Raji (cell line): ENCODE measurements around the gene UBA7.
A peak's percentile ranks its signal among the peaks of the same experiment; 100 is the strongest.

Source experiments
- POLR2A ChIP-seq: IDR thresholded peaks from 2 replicates; pipeline ENCODE4 v1.6.1; 2011; ENCODE audit warnings: low read depth, low read length, control low read depth; ENCODE audit not compliant: insufficient read depth

Gene UBA7

DNA sequence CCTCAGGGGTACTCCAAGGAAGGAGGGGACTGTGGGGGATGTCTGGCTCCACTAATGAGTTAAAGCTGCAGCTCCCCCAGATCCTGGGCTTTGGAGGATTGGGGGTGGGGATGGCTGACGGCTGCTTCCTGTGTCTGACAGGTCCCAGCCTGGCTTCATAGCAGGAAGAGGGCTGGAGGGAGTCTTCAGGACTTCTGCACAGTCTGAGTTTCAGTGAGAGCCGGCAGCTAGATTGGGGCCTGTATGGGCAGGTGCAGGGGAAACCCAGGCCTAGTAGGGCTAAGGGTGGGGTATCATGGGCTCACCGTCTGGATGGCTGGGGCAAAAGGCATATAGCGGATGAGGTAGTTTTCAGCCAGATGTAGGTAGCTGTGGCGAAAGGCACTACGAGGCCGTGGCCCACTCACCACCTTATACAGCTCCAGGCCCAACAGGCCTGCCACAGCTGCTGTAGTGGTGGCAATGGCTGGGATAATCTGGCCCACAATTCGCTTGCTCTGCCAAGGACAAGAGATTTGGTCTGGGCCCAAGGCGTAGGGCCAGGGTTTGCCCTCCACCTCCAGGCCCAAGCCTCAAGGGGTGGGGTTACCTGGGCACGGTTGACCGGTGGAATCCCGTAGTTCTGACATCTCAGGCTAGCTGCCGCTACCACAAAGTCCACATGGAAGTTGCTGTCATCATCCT is 6.2 kb downstream of the UBA7 start:
- TF ChIP-seq POLR2A = no peak

DNA sequence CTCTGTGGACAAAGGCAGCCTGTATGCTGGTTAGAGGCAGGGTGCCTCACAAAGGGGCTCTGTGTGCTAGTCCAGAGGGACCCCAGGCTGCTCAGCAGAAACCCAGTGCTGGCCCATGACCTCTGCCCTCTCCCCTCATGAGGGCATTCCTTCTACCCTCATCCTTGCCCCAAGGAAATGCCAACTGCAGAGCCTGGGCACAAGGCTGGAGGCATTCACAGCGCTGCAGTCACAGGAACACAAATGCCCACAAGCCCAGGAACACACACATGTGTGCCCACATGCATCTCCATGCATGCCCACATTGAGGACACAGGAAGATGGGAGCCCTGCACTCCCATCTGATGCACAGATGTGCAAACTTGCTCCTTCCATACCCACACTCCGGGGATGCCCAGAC is 6.9 kb downstream of the UBA7 start:
- TF ChIP-seq POLR2A = no peak

DNA sequence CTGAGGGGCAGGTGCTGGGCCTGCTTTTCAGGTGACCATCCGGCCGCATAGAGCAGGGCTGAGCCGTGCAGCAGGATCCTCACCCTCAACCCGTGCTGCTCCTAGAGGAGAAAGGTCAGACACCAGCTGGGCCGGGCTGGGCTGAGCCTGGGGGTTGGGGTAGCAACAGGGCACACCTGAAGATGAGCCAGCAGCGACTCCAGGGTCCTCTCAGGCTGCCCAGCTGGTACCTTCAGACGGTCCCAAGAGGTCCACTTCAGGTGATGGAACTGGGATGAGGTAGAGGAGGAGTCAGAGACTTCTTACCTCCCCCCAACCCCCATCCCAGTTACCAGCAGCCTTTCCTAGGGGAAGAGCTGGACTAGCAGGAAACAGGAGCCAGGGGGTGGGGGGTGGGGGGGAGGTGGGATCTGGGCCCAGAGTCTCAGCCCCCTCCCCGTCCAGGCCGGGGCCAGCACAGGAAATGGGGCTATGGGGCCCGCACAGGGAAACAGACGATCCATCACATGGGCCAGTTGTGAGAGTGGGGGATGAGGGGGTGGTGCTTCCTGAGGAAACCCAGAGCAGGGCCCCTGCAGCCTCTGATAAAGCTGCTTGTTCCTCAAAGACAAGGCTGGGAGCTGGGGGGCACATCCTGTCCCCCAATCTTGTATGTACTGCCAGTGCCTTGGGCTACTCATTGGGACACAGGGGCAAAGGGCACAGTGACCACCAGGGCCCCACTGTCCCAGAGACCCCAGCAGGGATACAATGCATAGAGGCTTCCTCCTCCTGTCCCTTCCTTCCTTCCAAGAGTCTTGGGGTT is 7.7 kb downstream of the UBA7 start:
- TF ChIP-seq POLR2A = no peak

DNA sequence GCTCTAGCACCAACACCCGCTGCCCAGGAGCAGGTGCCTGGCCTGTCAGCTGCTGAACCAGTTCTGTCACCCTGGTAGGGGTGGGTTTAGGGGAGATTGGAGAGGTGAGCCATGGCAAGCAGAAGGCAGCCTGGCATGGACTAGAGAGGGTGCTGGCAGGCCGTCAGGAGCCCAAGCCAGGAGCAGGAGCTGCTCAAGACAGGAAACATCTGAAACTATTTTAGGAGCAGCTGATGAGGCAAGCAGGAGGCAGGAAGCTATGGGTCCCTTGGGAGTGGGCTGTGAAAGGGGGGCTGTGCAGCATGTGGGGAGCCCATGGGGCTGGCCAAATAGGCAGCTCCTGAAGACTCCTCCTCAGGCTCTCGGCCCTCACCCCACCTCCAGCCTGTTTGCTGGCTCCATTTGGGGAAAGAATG is 8.4 kb downstream of the UBA7 start:
- TF ChIP-seq POLR2A = 0 out of 2 replicates have a peak, but pooled peaks have one; percentile 17

DNA sequence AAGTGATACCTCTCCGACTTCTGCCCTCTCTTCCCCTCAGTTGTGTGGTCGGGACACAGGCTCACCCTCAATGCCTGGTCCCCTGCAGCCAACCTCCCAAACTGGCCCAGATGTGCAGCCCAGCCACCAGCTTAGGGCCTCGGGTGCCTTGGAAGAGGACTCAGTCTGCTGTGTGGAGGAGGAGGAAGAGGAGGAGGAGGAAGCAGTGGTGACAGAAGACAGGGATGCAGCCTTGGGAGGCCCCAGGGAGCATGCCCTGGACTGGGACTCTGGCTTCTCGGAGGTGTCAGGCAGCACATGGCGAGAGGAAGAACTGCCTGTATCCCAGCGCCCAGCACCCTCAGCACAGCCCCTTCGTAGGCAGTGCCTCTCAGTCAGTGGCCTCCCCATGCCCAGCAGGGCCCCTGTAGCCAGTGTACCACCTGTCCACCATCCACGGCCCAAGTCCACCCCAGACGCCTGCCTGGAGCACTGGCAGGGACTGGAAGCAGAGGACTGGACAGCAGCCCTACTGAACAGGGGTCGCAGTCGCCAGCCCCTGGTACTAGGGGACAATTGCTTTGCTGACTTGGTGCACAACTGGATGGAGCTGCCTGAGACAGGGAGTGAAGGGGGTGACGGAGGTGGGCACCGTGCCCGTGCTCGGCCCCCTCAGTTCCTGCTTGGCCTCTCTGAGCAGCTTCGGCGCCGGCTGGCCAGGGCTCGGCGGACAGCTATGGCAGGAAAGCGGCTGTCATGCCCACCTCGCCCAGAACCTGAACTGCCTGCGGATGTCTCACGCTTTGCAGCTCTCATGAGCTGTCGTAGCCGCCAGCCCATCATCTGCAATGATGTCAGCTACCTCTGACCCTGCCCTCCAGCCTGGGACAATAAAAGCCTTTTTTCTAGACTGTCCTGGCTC is 9.4 kb downstream of the UBA7 start:
- TF ChIP-seq POLR2A = no peak

DNA sequence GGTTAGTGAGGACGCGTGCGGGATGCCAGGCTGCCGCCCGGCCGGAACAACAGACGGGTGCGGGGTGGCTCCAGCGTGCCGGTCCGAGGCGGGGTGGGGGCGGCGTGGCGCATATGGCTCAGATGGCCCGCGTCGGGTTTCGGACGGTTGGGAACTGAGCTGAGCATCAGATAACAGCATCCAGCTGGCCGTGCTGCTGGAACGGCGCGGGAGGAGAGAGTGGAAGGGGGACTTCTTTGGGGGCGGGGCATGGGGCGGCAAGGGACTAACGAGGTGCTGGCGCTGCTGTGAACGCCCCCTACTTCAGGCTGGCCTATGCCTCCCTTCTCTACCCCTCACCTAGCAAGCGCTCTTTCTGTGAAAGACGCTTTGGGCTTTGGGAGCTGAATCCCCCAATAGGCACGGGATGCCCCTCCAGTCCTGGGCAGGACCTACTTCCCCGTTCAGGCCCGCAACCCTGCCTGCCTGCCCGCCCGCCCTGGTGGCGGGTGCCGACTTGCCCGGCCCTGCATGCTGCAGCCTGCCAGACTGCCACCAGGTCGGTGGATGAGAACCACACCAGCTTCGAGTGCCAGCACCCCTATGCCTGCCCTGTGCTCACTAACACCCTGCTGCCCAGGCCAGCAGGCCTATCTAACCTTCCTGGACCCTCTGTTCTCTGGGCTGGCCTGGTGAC is 10.2 kb downstream of the UBA7 start:
- no peak for TF ChIP-seq POLR2A

DNA sequence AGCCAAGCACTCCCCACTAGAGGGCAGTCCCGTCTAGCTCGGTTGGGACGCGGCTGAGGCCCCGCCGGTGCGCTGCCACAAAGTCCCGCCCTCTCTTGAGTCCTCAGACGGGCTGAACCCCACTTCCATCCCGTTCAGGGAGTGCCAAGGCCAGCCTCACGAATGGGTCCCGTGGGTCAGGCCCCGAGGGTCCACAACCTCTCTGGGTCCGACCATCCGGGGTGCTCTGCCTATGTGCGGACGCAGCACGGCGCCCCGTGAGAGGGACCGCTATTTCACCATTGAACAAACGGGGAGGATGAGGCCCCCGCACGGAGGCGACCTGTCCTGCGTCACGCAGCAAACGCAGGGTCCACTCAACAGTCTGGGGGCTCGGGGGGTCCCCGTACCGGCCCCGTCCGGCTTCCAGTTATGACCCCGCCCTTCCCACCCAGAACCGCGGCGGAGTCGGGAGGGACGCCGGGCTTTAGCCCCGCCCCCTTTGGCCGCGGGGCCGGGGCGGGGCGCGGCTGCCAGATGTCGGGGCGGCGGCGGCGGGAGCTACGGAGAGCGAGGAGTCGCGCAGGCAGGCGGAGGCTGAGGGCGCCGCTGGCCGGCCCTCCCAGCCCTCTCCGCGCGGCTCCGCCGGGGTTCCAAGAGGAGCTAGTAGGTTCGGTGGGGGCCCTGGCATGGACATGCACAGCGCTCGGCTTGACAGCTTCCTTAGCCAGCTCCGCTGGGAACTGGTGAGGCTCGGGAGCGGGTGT is 10.9 kb downstream of the UBA7 start, which contains the start of gene INKA1:
Gene INKA1 (plus strand): TSS at position 543 of the 746 bp plus-strand sequence. CDS start 132 bp downstream, at position 675.
- TF ChIP-seq POLR2A = peak; percentile 52

DNA sequence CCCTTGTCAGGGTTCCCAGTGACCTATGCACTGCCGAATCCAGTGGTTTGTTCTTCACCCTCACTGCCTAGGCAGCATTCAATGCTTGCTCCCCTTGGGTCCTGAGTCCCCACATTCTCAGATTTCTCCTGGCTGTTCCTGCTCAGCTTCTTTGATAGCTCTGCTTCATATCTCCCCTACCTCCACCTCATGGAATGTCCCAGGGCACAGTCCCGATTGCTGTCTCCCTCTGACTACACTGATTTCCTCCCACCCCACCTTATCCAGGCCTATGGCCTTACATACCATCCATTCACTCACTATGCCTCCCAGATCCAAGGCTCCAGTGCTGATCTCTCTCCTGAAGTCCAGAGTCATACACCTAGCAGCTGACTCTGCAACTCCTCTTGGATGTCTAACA is 12.6 kb downstream of the UBA7 start:
- TF ChIP-seq POLR2A = no peak

DNA sequence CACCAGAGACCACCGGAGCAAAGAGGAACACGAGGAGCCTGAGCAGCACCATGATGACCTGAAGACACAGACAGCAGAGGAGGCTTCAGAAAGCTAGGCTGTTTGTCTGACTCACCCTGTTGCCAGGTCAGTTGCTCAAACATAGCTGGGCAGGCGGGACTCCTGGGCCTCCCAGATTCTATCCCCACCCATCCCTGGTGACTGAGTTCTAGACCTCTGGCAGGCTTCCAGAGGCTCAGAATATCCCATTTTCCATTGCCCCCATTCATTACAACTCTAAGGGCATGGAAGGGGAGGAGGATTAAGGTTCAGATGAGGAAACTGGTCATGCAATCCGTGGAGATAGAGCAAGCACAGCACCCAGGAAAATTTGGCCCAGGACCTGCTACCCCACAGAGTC is 14.0 kb downstream of the UBA7 start, which contains the start of gene CDHR4:
Gene CDHR4 (minus strand): TSS at position 113 of the 400 bp plus-strand sequence. CDS start 61 bp downstream, at position 52.
- TF ChIP-seq POLR2A = no peak

DNA sequence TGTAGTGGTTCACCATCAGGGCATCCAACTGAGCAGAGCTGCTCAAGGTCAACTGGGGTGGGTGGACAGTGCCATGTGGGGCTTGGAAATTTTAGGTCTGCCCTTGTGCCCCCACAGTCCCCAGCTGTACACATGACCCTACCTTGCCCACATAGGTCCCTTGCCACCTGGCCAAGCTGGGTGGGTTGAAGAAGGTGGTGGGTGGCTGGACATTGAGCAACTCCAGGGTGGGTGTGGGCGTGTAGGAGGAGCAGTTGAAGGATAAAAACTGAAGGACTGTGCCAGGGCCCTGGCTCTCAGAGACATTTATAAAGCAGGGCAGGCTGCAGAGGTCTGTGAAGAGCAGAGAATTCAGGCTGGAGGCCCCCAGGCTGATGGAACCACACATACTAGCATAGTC is 14.6 kb downstream of the UBA7 start:
- no peak for TF ChIP-seq POLR2A

DNA sequence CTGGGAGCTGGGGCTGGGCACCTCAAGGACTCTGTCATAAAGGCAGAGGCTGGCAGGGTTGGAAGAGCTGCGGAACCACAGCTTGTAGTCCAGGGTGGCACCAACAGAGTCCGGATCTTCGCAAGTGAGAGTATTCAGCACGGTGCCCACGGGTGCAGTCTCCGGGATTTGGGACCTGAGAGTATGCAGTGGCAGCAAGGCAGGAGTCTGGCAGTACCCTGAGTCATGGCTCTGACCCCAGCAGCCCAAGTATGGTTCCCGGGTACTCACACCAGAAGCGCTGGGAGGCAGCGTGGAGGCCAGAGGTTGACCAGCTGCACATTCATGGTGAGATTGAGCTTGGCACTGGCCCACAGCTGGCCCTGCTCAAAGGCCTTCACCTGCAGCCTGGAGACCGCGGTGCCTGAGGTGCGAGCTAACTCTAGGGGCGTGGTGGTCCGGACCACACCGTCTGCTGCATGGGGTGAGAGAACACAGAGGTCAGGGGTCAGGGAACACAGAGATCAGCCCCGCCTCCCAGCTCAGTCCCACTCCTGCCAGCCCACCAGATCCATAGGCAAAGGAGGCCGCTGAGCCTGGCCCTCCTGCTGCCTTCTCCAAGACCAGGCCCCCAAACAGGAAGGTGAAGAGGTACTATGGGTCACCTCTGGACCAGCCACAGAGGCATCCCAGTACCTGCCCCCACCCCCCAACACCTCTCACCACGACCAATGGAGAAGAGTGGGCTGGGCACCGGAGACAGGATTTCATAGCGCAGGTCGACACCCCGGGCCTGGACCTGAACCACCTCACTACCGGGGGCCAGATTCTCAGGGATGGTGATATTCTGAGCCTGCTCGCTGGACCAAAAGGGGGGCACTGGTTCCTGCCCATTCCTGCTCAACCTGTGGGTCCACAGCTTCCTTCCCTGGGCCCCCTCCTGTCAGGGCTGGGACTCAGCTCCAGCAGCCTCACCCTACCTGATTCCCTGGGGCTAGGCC is 18.5 kb downstream of the UBA7 start:
- no peak for TF ChIP-seq POLR2A

DNA sequence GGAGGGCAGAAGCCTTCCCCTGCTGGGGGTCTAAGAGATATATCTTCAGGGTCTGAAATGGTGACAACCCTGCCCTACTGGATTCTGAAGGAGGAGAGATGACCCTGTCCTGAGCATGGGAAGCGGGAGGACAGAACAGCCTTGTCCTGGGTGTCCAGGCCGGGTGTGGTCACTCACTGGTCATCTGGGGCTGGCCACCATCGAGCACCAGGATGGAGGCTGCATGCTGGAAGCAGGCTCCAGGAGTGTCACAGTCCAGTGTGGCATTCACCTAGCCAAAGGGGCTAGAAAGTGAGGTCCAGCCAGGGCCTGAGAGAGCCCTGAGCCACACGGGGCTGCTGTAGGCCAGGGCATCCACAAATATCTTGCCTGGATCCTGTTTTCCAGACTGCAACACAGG is 19.3 kb downstream of the UBA7 start:
- TF ChIP-seq POLR2A = no peak

DNA sequence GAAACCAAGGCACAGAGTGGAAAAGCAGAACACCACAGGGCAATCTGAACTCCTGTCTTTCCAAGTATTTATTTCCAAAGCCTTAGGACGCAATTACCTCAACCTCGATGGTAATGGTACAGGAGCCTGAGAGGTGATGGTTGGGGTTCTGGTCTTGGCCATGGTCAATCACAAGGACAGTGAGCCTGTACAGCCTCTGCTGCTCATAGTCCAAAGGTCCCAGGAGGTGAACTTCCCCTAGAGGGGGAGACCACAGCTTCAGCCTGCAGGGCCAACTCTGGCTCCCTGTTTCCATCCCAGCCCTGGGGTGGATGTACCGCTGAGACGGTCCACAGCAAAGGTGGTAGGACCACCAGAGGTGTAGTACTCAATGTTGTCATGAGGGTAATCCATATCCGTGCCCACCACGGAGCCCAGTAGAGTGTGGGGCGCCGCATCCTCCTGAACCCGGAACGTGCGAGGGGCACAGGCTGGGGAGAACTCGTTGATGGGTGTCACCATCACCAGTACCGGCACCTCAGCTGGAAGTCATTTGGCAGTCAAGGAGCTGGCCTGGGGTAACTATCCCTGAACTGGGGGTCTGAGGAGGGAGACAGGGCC is 20.2 kb downstream of the UBA7 start:
- TF ChIP-seq POLR2A = no peak
